Fibroblast of villous mesenchyme (primary cell): ENCODE measurements around the gene GID8. TPM values are rescaled to one million over a fixed set of nuclear protein-coding genes. Genes with fewer than 3 reads are reported as not detected.

Source experiments
- DNase-seq: peaks from one replicate; pipeline ENCODE4 v3.0.0-alpha.2; 2010; ENCODE audit warnings: low read depth
- H3K4me3 ChIP-seq: 2 replicates; pipeline ENCODE4 v1.5.1; 2011; ENCODE audit warnings: low read depth, mild to moderate bottlenecking, low read length
- CTCF ChIP-seq: IDR thresholded peaks from 2 replicates; pipeline ENCODE4 v1.5.1; 2012; ENCODE audit warnings: low read depth, mild to moderate bottlenecking, low read length; ENCODE audit not compliant: insufficient read depth
- total RNA-seq: library from RNA; depleted of rRNA; stranded (reverse); fragments of >200 nt; gene quantifications from 2 replicates; pipeline ENCODE4 v1.2.3, GENCODE V29; 2012

The GID8 gene
- total RNA-seq, 1 donor = 34.5 TPM

- no peak for DNase-seq
- no peak for TF ChIP-seq CTCF
- H3K4me3 ChIP-seq = no peak overlapping the region
These were observed 44.5 kb downstream of the GID8 start for GRCh38 chr20:62982124-62983075.

GRCh38 chr20:62983210-62983609 lies 45.3 kb downstream of the GID8 start:
- no peak for TF ChIP-seq CTCF
- H3K4me3 ChIP-seq = no peak overlapping the region
- no peak for DNase-seq

GRCh38 chr20:62984666-62985443 lies 46.9 kb downstream of the GID8 start:
- DNase-seq = no peak
- TF ChIP-seq CTCF = no peak
- H3K4me3 ChIP-seq = no peak overlapping the region

GRCh38 chr20:62985444-62985778 lies 47.5 kb downstream of the GID8 start:
- H3K4me3 ChIP-seq = no peak overlapping the region
- TF ChIP-seq CTCF = no peak
- DNase-seq = no peak

- H3K4me3 ChIP-seq = no peak overlapping the region
- no peak for TF ChIP-seq CTCF
- no peak for DNase-seq
These were observed 48.4 kb downstream of the GID8 start for GRCh38 chr20:62986257-62986800.

- TF ChIP-seq CTCF = no peak
- no peak overlapping the region for H3K4me3 ChIP-seq
- DNase-seq = no peak
These were observed 49.2 kb downstream of the GID8 start for GRCh38 chr20:62987114-62987513.
